Dedifferentiated amniotic fluid mesenchymal stem cell (primary cell): ENCODE results near the gene KIAA1755.

Experiments used
- DNase-seq: peaks from one replicate; pipeline ENCODE4 v3.0.0-alpha.2; 2016; ENCODE audit errors: extremely low spot score

Gene KIAA1755

GRCh38 chr20:38241201-38241600 lies 19.3 kb downstream of the KIAA1755 start:
- DNase-seq, result no peak

- no peak for DNase-seq
These were observed 21.1 kb downstream of the KIAA1755 start for GRCh38 chr20:38239441-38239840.

GRCh38 chr20:38238829-38239228 lies 21.7 kb downstream of the KIAA1755 start:
- DNase-seq, result no peak

- no peak for DNase-seq
These were observed 23.2 kb downstream of the KIAA1755 start for GRCh38 chr20:38237381-38237780.

- no peak for DNase-seq
These were observed 28.9 kb downstream of the KIAA1755 start for GRCh38 chr20:38231531-38232121.

- DNase-seq, result no peak
These were observed 29.5 kb downstream of the KIAA1755 start for GRCh38 chr20:38230957-38231526.

- no peak for DNase-seq
These were observed 30.3 kb downstream of the KIAA1755 start for GRCh38 chr20:38230253-38230551.

GRCh38 chr20:38229376-38230252 lies 30.9 kb downstream of the KIAA1755 start:
- DNase-seq, result peak; percentile 17

- DNase-seq, result no peak
These were observed 32.1 kb downstream of the KIAA1755 start for GRCh38 chr20:38228436-38228835.

GRCh38 chr20:38227420-38228360 lies 32.8 kb downstream of the KIAA1755 start:
- no peak for DNase-seq

- no peak for DNase-seq
These were observed 34.0 kb downstream of the KIAA1755 start for GRCh38 chr20:38226553-38226952.

- no peak for DNase-seq
These were observed 34.7 kb downstream of the KIAA1755 start for GRCh38 chr20:38225900-38226263.

- no peak for DNase-seq
These were observed 35.2 kb downstream of the KIAA1755 start for GRCh38 chr20:38225240-38225899.

- DNase-seq, result no peak
These were observed 36.0 kb downstream of the KIAA1755 start for GRCh38 chr20:38224531-38224930.

GRCh38 chr20:38223743-38224100 lies 36.8 kb downstream of the KIAA1755 start:
- no peak for DNase-seq

GRCh38 chr20:38222923-38223742 lies 37.4 kb downstream of the KIAA1755 start:
- DNase-seq, result no peak

GRCh38 chr20:38222231-38222922 lies 38.2 kb downstream of the KIAA1755 start:
- peak; percentile 35 for DNase-seq

GRCh38 chr20:38221119-38221589 lies 39.4 kb downstream of the KIAA1755 start:
- peak; percentile 23 for DNase-seq

GRCh38 chr20:38220587-38221118 lies 39.9 kb downstream of the KIAA1755 start:
- DNase-seq, result no peak
